Inflammatory macrophage treated with lipopolysaccharide for 4 hours (primary cell): Measurements from ENCODE around the gene SGPP2.
"Not testable (repeated sequence)": the region's sequence is repeated elsewhere in the genome, so short reads cannot be mapped to it uniquely, and the experiment has no call there.

Experiments used
- DNase-seq: peaks from one replicate; pipeline ENCODE4 v3.0.0-alpha.2; 2020

SGPP2 gene

DNA sequence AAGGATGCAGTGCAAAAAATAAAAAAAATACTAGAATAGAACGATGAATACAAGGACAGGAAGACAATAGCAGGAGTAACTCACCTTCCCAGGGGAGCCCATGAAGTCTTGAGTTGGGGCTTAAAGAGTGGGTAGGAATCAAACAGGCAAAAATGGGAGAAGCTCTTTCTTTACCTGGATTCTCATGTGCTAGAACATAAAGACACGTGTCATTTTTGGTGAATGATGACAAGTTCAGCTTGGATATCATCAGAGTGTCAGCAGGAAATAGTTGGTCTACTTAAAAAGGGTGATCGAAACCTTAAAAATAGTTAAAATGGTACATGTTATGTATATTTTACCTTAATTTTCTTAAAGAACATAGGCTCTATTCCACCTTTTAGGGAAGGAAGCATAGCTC, 5.7 kb downstream of the SGPP2 start:
- DNase-seq, result no peak

DNA sequence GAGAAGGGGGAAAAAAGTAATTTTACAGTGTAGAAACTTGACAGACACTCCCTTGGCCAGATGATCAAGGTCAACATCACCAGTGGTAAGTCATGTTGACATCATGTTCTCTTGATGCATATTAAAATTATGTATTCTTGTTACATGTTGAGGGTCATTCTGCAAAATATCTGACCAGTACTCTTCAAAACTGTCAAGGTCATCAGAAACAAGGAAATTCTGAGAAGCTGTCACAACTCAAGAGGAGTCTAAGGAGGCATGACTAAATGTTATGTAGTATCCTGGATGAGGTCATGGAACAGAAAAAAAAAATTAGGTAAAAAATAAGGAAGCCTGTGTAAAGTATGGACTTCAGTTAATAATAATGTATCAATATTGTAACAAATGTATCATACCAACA, 6.3 kb downstream of the SGPP2 start:
- DNase-seq, result peak; percentile 90

GRCh38 chr2:222431869-222432268, 7.5 kb downstream of the SGPP2 start:
- no peak for DNase-seq

DNA sequence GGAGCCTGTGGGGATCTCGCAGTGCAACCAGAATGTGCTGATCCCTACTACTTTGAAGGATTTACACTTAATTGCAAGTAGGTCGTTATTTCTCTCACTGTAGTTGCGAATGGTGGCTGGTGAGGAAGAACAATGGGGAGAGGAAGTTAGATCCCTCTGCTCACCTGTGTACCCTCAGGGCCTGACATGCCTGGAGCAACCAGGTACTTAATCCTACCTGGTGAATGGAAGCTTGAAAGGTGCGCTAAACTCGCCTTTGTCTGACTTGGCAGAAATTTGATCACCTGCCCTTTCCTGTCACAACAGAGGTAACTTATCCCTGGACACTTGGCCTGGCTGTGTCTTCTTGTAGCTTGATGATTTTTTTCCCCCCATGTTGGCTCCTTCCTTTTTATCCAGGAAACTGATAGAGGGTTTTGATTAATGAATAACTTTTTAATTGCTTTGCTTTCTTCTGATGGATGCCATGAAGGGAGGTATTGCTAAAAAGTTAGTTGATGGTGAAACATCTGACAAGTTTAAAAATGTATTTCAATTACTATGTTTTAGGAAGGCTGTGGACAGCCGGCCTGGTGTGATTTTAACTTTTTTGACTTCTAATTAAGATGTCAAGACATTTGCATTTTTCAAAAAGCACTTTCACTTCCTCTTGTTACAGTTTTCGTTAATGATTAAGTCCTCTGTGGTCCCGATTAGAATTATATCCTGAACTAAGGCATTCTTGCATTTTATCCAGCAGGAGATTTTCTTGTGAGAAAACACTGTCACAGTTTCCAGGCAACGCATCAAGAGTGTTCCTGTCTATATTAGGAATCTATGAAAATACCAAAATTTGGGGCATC, 9.2 kb downstream of the SGPP2 start:
- peak; percentile 18 for DNase-seq

DNA sequence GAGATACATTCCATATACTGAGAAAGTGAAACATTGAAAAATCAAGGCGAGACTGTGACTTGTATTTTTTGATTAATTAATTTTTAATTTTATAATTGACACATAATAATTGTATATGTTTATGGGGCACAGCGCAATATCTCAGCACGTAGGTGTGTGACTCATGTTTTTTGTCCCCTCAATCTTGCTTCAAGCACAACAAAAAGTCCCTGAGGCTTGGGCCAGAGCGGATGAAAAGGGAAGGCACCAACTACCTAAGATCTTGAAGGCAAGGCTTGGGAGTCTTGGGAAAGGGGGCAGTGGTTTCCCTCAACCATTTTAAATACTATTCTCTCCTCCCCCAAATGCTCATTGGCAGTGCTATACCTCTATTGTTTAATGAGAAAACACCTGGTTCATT, 9.9 kb downstream of the SGPP2 start:
- no peak for DNase-seq

DNA sequence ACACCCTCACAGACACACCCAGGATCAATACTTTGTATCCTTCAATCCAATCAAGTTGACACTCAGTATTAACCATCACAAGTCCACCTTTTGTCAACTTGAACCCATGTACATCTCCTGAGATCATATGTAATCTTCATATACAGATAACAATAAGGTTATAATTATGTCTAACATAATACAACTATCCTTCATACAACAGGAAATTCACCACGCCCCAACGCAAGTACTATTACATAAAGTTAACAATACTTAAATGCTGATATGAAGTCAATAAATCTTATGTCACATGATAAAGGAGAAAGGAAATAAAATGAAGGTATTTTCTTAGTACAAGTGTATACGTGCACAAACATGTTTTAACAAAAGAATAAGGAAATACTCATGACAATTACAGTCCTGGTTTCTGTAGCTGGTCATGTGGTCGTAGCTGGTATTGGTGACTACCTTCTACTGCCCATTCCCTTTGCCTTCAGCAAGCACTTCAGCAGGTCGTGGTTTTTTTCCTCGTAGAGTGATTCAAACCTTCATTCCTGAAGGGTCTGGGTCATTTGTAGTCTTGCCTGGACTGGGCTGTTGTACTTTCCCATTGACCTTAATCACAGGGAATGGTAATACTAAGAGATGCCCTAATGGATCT, 11.2 kb downstream of the SGPP2 start:
- not testable (repeated sequence) for DNase-seq

DNA sequence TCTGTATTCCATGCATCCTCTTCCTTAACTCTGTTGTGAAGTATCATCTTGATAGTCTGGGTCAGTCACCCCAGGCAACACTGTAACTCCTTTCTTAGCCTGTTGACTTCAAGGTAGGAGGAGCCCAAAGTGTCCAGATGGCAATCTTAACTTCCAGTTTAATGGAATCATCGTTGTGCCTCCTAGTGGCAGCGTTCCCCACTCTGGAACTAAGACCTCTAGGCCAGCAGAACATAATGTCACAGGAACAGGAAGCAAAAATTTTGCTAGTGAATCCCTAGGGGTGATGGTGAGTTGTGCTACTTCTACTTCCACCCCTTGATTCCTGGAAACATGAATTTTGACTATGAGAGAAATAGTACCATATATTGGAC, 11.7 kb downstream of the SGPP2 start:
- DNase-seq, result no peak

DNA sequence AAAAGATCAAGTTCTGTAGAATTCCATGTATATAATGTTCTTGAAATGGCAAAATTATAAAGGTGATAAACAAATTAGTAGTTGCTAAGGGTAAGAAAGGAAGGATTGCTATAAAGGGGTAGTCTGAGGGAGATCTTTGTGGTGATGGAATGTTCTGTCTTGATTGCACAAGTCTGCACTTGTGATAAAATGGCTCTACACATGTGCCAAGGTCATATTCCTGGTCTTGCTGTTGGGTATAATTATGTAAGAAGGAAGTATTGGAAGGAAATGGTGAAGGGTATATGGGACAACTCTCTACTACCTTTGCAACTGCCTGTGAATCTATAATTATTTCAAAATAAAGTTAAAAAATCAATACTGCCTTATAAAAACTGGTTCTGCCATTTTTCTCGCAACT, 15.3 kb downstream of the SGPP2 start:
- no peak for DNase-seq

GRCh38 chr2:222440673-222441422, 16.5 kb downstream of the SGPP2 start:
- no peak for DNase-seq

- DNase-seq, result no peak
Measured at GRCh38 chr2:222442665-222443064, 18.3 kb downstream of the SGPP2 start.

DNA sequence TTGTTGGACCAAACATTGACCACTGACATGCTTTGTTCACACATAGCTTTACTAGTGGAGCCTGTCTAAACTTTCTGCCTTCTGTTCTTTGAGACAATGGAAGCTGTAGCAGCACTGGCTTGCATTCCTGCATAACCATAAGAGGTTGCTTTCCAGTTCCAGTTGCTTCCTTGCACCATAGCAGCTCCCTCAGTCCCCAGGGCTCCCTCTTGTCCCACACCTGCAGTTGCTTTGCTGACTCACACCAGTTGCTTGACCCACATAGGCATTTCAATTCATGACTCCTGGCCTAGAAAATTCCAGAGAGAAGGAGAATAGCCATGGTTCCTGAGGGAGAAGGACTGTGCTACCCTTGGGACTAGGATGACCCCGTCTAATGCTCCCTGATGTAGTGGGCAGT, 20.9 kb downstream of the SGPP2 start:
- no peak for DNase-seq

GRCh38 chr2:222447131-222447530, 22.8 kb downstream of the SGPP2 start:
- DNase-seq, result peak; percentile 88

DNA sequence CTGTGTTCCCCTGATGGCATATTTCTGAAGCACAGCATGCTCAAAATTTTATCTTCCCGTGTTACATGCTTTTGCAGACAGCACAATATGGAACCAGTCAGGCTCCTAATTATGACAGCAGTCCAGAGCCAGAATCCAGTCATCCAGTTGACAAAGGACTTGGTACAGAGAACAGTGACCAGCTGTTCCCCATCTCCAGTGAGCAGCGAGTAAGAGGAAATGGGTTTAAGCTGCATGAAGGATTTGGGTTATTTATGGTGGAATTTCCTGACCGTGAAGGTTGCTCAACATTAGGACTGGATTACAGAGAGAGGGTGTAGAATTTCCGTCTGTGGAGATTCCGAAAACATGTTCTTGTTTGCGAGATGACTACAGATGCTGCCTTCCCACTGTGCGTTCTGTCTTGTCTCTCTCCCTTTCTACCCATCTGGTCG, 24.4 kb downstream of the SGPP2 start:
- peak; percentile 95 for DNase-seq

GRCh38 chr2:222450021-222450420, 25.7 kb downstream of the SGPP2 start:
- DNase-seq, result no peak

DNA sequence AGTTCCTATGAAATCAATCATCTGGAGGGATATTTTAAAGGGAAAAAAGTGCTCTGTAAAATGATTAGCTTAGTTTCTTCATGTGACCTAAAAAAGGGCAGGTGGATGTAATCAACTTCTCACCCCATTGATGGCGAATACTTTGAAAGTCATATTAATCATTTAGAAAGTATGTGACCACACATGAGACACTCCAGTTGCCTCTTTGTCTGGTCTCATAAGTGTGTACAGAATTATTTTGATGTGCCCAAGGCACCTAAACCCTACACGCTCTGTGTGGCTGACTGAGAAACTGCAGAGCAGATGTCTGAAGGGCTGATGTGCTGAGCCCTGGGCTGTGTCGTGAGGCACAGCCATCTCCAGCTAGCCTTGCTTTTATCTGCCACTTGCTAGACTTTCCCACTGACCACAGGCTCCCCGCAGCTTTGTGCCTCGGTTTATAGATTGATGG, 26.9 kb downstream of the SGPP2 start:
- DNase-seq, result no peak

DNA sequence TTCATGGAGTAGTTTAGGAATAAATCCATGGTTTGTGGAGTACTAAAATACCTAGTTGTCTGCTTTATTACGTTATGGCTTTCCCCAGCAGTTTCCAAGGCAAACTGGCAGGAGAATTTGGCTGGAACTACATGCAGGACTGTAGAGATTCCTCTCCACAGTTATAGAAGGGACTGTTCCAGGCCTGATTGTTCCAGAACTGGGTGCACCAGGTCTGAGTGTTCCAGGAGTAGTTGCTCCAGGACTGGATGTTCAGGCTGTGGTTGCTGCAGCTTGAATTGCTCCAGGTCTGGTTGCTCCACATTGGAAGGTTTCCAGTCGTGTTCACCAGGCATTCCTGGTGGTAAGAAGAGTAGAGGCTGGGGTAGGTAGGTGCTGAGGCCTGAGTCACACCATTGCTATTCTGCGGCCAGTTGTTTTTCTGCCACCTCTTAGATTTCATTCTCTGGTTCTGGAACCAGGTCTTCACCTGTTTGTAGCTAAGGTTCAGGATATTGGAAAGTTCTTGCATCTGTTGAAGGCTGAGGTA, 28.1 kb downstream of the SGPP2 start:
- no peak for DNase-seq

DNA sequence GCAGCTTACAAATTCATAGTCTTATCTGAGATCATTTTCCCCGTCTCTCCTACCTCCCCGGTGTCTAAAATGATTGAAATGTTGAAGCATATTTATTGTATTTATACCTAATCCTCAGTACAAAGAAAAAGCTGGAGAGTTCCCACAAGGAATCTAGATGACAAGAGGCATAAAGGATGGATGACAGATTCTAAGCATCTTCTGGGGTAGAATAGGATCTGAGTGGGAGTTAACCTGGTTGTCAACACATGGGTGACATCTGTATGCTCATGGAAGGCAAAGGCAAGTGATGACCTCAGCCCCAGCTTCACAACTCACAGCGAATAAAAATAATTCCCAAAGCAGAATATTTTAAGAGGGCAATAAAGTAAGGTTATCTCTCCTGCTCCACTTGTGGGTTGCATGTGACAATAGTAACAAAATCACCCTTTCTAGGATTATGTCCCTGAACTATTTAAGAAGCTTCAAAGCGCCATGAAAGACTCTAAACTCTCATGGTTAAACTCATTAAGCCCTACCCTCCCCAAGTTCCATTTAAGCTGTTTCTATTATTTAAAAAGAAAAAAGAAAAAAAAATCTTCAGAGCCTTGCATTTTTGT, 32.2 kb downstream of the SGPP2 start:
- DNase-seq, result no peak

GRCh38 chr2:222459983-222460382, 35.6 kb downstream of the SGPP2 start:
- DNase-seq, result no peak

GRCh38 chr2:222465746-222466145, 41.4 kb downstream of the SGPP2 start:
- peak; percentile 62 for DNase-seq

DNA sequence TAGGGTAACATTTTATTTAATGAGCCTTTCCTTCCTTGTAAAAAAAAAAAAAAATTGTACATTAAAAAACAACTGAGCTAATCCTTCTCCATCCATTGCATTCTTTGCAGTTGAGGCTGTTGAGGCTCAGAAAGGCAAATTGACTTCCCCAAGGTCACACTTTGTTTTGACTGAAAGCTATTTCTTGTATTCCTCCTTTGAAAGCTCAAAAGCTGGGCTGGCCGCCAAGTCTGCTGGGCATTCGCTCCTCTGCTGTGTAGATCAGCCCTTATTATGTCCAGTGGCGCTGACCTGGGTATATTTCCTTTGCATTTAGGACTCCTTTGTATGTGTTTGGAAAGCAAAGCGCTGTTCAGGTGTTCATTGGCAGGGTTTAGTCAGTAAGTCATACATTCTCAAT, 44.0 kb downstream of the SGPP2 start:
- no peak for DNase-seq

DNA sequence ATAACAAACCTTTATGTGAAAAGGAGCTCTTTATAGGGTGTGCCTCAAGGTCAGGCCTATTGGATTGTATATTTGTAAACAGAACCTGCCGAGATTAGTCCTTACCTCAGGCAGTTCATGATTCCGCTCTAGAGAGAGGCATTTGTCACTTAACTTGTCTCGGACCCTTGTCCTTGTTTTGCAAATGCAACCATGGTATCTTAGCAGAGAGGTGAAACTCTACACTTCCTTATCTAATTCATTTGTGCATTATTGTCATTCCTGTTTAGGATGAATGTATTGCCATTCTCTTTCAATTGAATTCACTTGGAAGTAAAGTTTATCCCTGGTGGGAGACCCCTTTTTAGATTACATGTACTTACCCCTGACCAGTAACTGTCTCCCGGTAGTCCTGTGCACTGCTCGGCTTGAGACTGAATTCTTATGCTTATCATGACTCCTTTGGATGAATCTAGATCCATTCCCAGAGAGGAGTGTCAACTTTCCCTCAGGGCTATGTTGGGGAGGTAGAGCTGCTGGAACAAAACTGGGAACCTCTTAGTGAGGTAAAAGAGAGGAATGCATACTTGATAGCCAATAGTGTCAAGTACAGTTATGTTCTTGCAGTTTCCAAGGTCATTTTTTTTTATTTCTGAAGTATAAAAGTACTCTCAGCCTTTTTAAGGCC, 46.6 kb downstream of the SGPP2 start:
- DNase-seq, result no peak

- no peak for DNase-seq
Measured at GRCh38 chr2:222477962-222478608, 53.7 kb downstream of the SGPP2 start.
